Testis (tissue), 3 donors: Measurements from ENCODE around the gene SEPTIN5. TPM values are rescaled to one million over a fixed set of nuclear protein-coding genes. Genes with fewer than 3 reads are reported as not detected.

Source experiments
- DNase-seq: peaks from one replicate; pipeline ENCODE4 v3.0.0-alpha.2; 2019
- H3K27ac ChIP-seq, 2 donors: fragments of 200-600 bp; sonication (generic); one replicate each; pipeline ENCODE4 v1.5.1; 2019
- H3K27me3 ChIP-seq: fragments of 200-600 bp; sonication (generic); one replicate; pipeline ENCODE4 v1.5.1; 2019
- H3K36me3 ChIP-seq: fragments of 200-600 bp; sonication (generic); one replicate; pipeline ENCODE4 v1.5.1; 2017; ENCODE audit warnings: low read depth; ENCODE audit errors: missing control alignments
- H3K4me1 ChIP-seq: fragments of 200-600 bp; sonication (generic); one replicate; pipeline ENCODE4 v1.5.1; 2019
- H3K4me3 ChIP-seq, 2 donors: fragments of 200-600 bp; sonication (generic); one replicate each; pipeline ENCODE4 v1.5.1; 2017 to 2019
- H3K9me3 ChIP-seq: fragments of 200-600 bp; sonication (generic); one replicate; pipeline ENCODE4 v1.5.1; 2017
- POLR2A ChIP-seq: fragments of 450-650 bp; IDR thresholded peaks from one replicate; pipeline ENCODE4 v1.6.1; 2017; ENCODE audit warnings: antibody characterized with exemption, mild to moderate bottlenecking, moderate library complexity
- WGBS, 2 donors: methylation state at CpG; one replicate each; pipeline ENCODE4 v1.1.5; 2018; 5-methylcytosine and 5-hydroxymethylcytosine counted together
- intact Hi-C: fragments of 100-400 bp; cut with DNase I; formaldehyde crosslinking; loops from one replicate; pipeline ENCODE4 v1.15.1; 2023; ENCODE audit warnings: low total_unique reads
- polyA plus RNA-seq: library from polyadenylated mRNA; stranded (reverse); fragments of 350-450 nt; fragmentation: Illumina TruSeq; extraction: RNeasy Lipid Tissue Mini Kit (QIAGEN cat#74804); gene quantifications from one replicate; pipeline ENCODE4 v1.2.3, GENCODE V29; 2014; ENCODE audit warnings: low read depth, low replicate concordance; ENCODE audit not compliant: insufficient read depth
- total RNA-seq, 2 donors: library from RNA; depleted of rRNA; stranded (reverse); fragments of >200 nt; gene quantifications; one replicate each; pipeline ENCODE4 v1.2.3, GENCODE V29; 2016
- TF ChIP-seq, protein P1 (sequence below), 3 experiments: fragments of 450-650 bp in 2 of 3; fragments of 200-600 bp in 1 of 3; sonication (generic) in 1 of 3; IDR thresholded peaks; one replicate each; pipeline ENCODE4 v1.5.1; 2016 to 2019; ENCODE audit warnings: antibody characterized with exemption in 3 of 3, mild to moderate bottlenecking in 2 of 3, moderate library complexity in 1 of 3

SEPTIN5 gene
- total and polyA plus RNA-seq, 3 donors from 2014 or later = 33.9 to 89.3 (median 68.9) TPM

DNA sequence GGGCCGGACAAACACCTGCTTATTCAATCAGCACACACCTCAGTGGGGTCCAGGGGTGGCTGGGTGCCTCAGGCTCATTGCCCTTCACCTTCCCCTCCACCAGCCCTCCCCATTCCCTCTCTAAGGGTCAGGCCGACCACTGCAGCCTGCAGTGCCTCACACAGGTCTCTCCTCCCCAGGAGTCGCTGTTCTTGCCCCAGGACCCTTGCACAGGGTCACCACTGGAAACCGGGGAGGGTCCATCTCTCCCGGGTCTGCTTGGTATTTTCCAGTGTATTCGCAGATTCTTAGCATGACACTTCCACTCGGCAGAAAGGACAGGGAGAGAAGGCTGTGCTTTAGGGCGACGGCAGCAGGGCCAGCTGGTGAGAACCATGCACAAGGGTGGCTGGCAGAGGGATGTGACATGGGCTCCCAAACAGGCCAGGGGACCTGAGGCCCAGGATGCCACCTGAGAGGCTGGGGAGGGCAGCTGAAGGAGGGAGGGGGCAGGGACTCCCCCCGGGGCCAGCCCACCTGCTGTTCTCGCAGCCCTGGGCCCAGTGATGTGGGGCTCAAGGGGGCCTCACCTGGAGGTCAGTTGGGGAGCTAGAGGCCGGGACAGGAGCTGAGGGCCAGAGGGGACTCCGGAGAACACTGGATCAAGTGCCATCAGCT, 30.2 kb downstream of the SEPTIN5 start:
- intact Hi-C loops = no loop called here
- no peaks in the 10 kb centered on the region for H3K27me3 ChIP-seq
- H3K4me3 ChIP-seq = no peak overlapping the region
- H3K27ac ChIP-seq = no peak overlapping the region
- 83 to 94% methylated on average over 12 to 13 of the region's 13 CpGs for WGBS, 2 donors
- no peaks in the 10 kb centered on the region for H3K4me1 ChIP-seq
- TF ChIP-seq, protein P1, sequence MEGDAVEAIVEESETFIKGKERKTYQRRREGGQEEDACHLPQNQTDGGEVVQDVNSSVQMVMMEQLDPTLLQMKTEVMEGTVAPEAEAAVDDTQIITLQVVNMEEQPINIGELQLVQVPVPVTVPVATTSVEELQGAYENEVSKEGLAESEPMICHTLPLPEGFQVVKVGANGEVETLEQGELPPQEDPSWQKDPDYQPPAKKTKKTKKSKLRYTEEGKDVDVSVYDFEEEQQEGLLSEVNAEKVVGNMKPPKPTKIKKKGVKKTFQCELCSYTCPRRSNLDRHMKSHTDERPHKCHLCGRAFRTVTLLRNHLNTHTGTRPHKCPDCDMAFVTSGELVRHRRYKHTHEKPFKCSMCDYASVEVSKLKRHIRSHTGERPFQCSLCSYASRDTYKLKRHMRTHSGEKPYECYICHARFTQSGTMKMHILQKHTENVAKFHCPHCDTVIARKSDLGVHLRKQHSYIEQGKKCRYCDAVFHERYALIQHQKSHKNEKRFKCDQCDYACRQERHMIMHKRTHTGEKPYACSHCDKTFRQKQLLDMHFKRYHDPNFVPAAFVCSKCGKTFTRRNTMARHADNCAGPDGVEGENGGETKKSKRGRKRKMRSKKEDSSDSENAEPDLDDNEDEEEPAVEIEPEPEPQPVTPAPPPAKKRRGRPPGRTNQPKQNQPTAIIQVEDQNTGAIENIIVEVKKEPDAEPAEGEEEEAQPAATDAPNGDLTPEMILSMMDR (IDR thresholded peaks at IDR 0.05) = no peak
- no peak for TF ChIP-seq POLR2A
- no peak for DNase-seq
- no peaks in the 10 kb centered on the region for H3K9me3 ChIP-seq
- no peaks in the 10 kb centered on the region for H3K36me3 ChIP-seq

DNA sequence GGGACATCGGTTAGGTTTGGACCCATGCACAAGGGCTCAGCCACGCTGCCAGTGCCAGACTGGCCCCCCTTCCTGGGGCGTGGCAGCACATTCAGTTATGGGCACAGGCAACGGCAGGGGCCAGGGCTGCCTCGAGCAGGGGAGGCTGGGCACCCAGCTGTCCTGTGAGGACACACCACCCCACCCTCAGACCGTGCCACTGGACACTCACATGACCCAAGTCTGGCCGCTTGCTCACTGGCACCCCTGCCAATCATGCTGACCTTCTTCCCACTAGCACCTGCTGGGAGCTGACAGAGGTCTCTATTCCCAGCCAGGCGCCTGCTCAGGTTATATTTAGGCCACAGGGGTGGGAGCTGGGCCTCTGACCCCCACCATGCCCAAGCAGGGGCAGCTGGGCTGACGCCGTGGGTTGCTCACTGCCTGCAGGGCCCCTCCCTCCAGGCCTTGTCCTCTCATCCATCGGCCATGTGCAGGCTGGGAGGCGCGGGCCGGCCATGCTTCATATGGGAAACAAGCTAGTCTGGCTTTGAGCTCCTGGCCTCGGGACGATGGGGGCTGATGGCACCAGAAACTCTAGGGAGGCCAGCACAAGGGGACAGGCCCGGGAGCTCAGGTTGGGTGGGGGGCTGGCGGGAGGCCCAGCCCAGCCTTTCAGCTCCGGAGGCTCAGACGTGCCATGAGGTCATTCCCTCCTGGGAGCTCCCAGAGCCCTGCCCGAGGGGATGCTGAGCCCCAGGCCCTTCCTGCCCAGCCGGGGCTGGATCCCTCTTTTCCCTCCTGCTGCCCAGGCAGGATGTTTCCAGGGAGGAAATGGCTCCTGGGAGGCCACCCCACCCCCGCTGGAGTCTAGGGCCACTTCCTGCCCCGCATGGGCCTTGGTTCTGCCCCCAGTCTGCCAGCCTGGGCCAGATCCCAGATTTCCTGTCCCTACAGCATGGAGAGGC, 31.1 kb downstream of the SEPTIN5 start:
- TF ChIP-seq, protein P1 (IDR thresholded peaks at IDR 0.05) = no peak
- TF ChIP-seq POLR2A = no peak
- no peak overlapping the region for H3K27ac ChIP-seq
- WGBS, 2 donors = 78 to 82% methylated on average over 8 to 24 of the region's 24 CpGs
- no peaks in the 10 kb centered on the region for H3K27me3 ChIP-seq
- intact Hi-C loops = no loop called here
- no peak for DNase-seq
- no peaks in the 10 kb centered on the region for H3K36me3 ChIP-seq
- H3K9me3 ChIP-seq = no peaks in the 10 kb centered on the region
- H3K4me3 ChIP-seq = no peak overlapping the region
- no peaks in the 10 kb centered on the region for H3K4me1 ChIP-seq

DNA sequence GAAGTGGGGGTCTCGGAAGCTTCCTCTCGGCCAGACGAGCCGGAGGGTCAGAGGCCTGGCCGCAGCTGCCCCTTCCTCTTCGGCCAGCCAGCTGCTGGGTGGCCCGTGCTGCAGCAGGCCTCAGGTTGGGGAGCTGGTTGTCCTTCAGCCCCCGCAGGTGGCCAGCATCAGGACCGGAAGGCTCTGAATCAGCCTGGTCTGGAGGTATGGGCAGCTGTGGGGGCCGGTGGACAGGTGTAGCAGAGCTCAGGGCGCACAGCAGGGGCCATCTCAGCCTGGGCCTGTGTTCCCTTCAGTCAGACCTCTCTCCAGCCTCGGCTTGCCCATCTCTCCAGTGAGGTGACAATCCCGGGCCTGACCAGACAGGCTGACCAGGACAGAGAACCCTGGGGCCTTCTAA, 32.4 kb downstream of the SEPTIN5 start:
- intact Hi-C loops = no loop called here
- DNase-seq = no peak
- no peaks in the 10 kb centered on the region for H3K36me3 ChIP-seq
- no peaks in the 10 kb centered on the region for H3K4me1 ChIP-seq
- no peak overlapping the region for H3K27ac ChIP-seq
- H3K4me3 ChIP-seq = no peak overlapping the region
- 67 to 95% methylated on average over 1 to 13 of the region's 13 CpGs for WGBS, 2 donors
- H3K9me3 ChIP-seq = no peaks in the 10 kb centered on the region
- no peaks in the 10 kb centered on the region for H3K27me3 ChIP-seq
- TF ChIP-seq, protein P1 (IDR thresholded peaks at IDR 0.05) = no peak
- no peak for TF ChIP-seq POLR2A

DNA sequence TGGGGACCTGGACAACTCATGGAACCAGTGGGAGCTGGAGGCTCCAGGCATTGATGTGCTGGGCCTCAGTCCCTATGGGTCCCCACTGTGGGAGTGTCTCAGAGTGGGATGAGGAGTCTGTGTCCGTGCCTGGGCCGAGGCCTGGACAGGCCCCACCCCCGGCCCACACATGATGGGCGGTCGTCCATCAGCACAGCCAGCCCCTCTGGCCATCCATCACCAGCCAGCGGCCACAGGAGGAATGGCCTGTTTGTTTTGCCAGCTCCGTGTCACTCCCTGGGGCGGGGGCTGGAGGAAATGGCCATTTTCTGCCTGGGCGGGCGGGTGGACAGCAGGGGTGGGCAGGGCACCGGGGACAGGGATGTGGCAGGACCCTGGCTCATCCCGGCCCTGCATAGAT, 33.2 kb downstream of the SEPTIN5 start:
- intact Hi-C loops = no loop called here
- 83% methylated on average over 10 of the region's 12 CpGs; no CpG with 5 or more reads in 1 of the 2 donors for WGBS, 2 donors

More for the DNA sequence above, 33.2 kb downstream of the SEPTIN5 start:
- DNase-seq = no peak
- H3K4me1 ChIP-seq = no peaks in the 10 kb centered on the region
- no peaks in the 10 kb centered on the region for H3K27me3 ChIP-seq
- H3K36me3 ChIP-seq = no peaks in the 10 kb centered on the region
- H3K27ac ChIP-seq = no peak overlapping the region
- no peak overlapping the region for H3K4me3 ChIP-seq
- H3K9me3 ChIP-seq = no peaks in the 10 kb centered on the region
- TF ChIP-seq POLR2A = no peak
- TF ChIP-seq, protein P1 (IDR thresholded peaks at IDR 0.05) = no peak
